ENCODE results near the gene TRIM62.

GRCh38 chr1:33180911-33181890, 642 bp downstream of the TRIM62 start:
- TF ChIP-seq CTCF (conservative IDR thresholded peaks at IDR 0.05 in 1 of 2, IDR thresholded peaks at IDR 0.05 in 1 of 2; ENCODE audit: extremely low read depth in 1 of 2, insufficient read depth in 1 of 2, low read depth in 1 of 2, low read length in 2 of 2) (no peak), EZH2 (IDR thresholded peaks at IDR 0.05; ENCODE audit: borderline replicate concordance, low read length) (no peak)
